SH-SY5Y (cell line): Measurements from ENCODE around the gene KNOP1.

ENCODE experiments used
- GATA2 ChIP-seq: IDR thresholded peaks from 2 replicates; pipeline ENCODE4 v1.6.1; 2011; ENCODE audit warnings: mild to moderate bottlenecking, low read depth, low read length
- GATA3 ChIP-seq: IDR thresholded peaks from 2 replicates; pipeline ENCODE4 v1.6.1; 2011; ENCODE audit warnings: low read depth, mild to moderate bottlenecking, low read length, moderate library complexity

The KNOP1 gene

DNA sequence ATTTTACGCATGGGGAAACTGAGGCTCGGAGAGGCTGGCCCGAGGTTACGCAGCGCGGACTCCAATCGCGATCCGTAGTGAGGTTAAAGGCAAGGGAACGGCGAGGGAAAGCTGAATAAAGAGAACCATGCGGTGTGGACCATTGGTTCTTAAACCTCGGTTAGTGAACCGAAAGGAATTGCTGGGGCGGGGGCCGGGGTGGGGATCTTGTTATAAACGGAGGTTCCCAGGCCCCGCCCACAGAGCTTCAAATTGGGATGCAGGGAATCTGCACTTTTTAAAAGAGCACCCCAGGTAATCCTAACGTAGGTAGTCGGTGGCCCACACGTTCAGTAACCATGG is 568 bp upstream of the KNOP1 start:
- no peak for TF ChIP-seq GATA2
- no peak for TF ChIP-seq GATA3

- TF ChIP-seq GATA3 (no peak), GATA2 (no peak)
These were observed 713 bp downstream of the KNOP1 start for GRCh38 chr16:19717314-19717713.

- no peak for TF ChIP-seq GATA3
- TF ChIP-seq GATA2 = no peak
These were observed 1.8 kb downstream of the KNOP1 start for GRCh38 chr16:19716183-19716582.

GRCh38 chr16:19715566-19715965 is 2.5 kb downstream of the KNOP1 start:
- TF ChIP-seq GATA2 (no peak), GATA3 (no peak)

DNA sequence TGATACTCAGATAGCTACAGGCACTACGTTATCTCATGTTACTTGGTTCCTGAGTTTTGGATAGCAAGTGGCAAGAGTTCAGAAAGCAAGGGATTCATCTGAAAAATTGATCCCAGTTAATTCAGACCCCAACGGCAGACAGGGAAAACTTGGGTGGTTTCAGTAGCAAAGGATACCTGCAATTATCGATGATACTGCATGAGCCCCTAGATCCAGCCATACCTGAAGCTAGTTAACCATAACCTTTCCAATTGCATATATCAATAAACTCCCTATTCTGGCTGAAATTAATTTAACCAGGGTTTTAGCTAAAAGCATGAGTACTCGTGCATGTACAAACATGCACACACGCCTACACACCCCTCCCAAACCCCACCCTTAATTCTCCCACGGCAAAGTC is 4.3 kb downstream of the KNOP1 start:
- TF ChIP-seq GATA3 (no peak), GATA2 (no peak)

DNA sequence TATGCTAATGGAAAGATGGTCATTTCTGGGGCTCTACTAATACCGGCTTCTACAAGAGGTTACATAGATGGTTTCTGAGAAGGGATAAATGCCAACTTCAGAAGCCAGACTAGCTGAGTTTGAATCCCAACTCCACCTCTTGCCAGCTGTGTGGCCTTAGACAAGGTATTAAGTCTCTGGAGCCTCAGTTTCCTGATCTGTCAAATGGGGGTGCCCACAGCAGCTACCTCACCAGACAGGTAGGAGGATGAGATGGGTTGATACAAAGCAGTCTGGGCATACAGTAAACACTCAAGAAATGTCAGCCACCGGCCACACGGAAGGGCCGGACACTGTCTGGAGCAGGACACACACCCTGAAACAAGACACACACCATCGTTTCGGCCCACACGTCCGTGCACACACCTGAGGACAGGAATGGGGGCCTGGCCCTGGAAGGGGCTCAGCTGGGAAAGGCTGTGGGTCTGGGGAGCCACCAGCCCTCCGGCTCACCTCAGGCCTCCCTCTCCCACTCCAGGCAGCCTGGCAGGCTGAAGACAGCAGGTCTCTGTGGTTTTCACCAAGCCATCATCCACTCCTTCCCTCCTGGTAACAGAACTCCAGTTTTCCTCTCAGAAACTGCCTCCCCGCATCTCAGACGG is 5.5 kb downstream of the KNOP1 start:
- TF ChIP-seq GATA3 = no peak
- no peak for TF ChIP-seq GATA2

- TF ChIP-seq GATA3 = no peak
- TF ChIP-seq GATA2 = no peak
These were observed 6.4 kb downstream of the KNOP1 start for GRCh38 chr16:19711643-19712042.

DNA sequence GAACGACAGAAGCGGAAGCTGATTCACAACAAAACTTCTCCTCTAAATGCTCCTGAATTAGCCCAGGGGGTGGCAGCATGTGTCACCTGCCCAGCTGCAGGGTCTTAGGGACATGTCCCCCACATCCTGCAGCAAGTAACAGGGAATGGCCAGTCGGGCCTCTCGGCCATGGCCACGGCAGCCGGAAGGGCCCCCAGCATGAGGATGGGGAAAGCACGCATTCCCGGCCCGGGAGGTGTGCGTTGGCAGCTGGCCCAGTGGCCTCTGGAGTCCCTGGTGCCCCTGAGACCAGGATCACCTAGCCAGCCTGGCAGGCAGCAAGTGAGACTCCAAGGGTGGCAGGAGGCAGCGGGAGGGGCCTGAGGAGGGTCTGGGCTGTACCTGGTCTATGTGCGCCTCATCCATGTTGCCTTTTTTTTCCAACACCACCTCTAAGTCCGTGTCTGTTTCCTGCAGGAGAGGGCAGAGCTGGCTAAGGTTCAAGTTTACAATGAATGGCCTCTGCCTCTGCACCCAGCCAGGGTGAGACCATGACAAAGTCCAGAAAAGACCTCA is 7.0 kb downstream of the KNOP1 start:
- no peak for TF ChIP-seq GATA2
- TF ChIP-seq GATA3 = no peak

DNA sequence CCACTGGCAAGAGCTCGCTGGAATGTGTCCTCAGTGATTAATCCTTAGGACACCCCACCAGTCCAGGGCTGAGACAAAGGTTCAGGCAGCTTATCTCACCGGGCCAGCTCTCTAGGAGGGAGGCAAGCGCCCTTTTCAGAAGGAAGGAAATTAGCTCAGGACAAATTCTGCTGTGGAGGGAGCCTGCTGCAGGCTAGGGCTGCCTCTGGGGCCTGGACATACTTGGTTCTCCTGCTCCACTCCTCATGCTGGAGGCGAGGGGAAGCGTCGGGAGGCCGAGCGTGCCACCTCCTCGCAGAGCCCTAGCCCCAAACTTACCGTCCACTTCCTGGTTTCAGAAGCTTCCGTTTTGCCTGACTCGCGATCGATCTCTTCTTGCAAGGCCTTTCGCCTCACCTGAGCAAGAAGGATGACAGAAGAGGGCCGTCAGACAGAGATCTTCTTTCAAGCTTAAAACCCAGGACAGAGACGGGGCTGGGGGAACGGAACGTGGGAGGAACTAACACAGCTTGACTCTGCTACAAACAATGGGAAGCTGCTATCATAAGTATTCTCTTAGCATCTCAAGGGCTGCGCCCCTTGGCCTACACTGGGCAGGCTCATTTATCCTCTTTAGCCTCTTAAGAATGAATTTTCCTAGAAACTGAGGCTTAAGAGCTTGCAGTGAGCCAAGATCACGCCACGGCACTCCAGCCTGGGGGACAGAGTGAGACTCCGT is 7.7 kb downstream of the KNOP1 start:
- TF ChIP-seq GATA2 (no peak), GATA3 (no peak)

GRCh38 chr16:19709381-19710136 is 8.5 kb downstream of the KNOP1 start:
- TF ChIP-seq GATA2 = no peak
- TF ChIP-seq GATA3 = no peak

GRCh38 chr16:19708296-19709205 is 9.5 kb downstream of the KNOP1 start:
- TF ChIP-seq GATA3 = no peak

- TF ChIP-seq GATA2 (no peak), GATA3 (no peak)
These were observed 10.3 kb downstream of the KNOP1 start for GRCh38 chr16:19707569-19708295.

- TF ChIP-seq GATA3 (no peak), GATA2 (no peak)
These were observed 11.2 kb downstream of the KNOP1 start for GRCh38 chr16:19706846-19707245.
